HG02981 (cell line): ENCODE measurements around the gene CASP8AP2.
"Not testable (repeated sequence)": the region's sequence is repeated elsewhere in the genome, so short reads cannot be mapped to it uniquely, and the experiment has no call there.

Experiments
- ATAC-seq: cut with Tn5 transposase; IDR thresholded peaks from one replicate; pipeline ENCODE4 v1.9.1; 2021; ENCODE audit warnings: mild to moderate bottlenecking, moderate library complexity; ENCODE audit not compliant: unreplicated experiment

CASP8AP2 gene

GRCh38 chr6:89886378-89887120, 56.9 kb downstream of the CASP8AP2 start:
- no peak for ATAC-seq

- ATAC-seq = no peak
These were observed 57.9 kb downstream of the CASP8AP2 start for GRCh38 chr6:89887452-89888137.

DNA sequence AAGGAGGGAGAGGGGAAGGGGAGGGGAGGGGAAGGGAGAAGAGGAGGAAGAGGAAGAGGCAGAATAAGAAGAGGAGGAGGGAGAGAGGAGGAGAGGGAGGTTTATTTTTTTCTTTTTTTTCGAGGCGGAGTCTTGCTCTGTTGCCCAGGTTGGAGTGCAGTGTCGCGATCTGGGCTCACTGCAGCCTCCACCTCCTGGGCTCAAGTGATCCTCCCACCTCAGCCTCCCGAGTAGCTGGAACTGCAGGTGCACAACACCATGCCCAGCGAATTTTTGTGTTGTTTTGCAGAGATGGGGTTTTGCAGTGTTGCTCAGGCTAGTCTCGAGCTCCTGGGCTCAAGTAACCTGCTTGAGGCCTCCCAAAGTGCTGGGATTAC, 58.4 kb downstream of the CASP8AP2 start:
- no peak for ATAC-seq

DNA sequence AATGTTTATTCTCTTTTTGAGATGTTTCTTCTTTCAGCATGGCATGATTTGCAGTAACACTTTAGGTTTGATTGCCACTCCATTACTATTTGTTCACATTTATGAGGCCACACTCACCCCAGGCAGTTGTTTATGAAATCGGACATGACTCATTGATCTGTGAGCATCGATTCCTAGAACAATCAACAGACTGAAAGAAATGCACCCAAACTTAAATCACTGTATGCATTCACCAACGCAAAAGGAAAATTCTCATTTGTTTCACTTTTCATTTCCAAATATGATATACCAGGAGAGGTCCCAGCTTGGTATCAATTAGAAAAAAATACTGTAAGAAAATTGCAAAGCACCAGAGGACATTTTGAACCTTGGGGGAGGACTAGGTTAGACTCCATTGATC, 59.2 kb downstream of the CASP8AP2 start:
- ATAC-seq = no peak

- not testable (repeated sequence) for ATAC-seq
These were observed 61.3 kb downstream of the CASP8AP2 start for GRCh38 chr6:89890845-89891528.

- ATAC-seq = not testable (repeated sequence)
These were observed 62.9 kb downstream of the CASP8AP2 start for GRCh38 chr6:89892577-89892976.

GRCh38 chr6:89894169-89894568, 64.5 kb downstream of the CASP8AP2 start, which contains the start of gene GJA10:
GJA10 (plus strand) TSS chr6:89894469; CDS start chr6:89894469, 0 bp downstream.
- ATAC-seq = no peak

- ATAC-seq = no peak
These were observed 65.7 kb downstream of the CASP8AP2 start for GRCh38 chr6:89895276-89895874.

DNA sequence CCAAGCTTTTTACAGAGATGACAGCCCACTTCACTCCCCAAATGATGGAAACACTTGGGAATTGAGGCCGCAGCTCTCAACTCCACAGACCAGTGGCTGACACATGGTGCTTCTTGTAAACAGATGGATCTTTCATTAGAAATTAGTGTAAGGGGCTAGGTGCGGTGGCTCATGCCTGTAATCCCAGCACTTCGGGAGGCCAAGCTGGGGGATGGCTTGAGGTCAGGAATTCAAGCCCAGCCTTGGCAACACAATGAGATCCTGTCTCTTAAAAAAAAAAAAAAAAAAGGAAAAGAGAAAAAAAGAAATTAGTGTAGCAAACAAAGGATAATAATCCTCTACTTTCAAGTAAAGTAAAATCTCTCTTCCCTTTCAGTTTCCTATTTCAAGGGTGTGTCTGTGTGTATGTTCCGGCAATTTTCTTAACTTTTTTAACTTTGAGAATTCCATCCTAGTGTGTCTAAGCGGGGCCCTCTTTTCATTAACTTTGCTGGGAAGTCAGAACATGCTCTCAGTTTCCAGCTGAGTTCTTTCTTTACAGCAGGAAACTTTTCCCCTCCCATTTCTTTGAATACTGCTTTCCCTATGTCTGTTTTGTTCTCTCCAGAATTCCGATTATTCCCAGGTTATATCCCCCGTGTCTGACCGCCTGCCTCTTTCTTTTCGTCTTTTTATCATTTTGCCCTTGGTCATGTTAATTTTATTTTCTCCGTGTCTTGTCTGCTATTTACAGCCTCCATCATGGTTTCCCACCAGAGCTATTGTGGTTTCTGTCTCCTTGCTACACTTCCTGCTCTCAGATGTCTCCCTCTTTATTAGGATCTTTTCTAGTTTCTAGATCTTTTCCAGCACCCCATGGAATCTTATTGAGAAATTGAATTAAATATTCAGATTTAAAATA, 80.6 kb downstream of the CASP8AP2 start:
- ATAC-seq = not testable (repeated sequence)

- ATAC-seq = no peak
These were observed 81.2 kb downstream of the CASP8AP2 start for GRCh38 chr6:89910902-89911240.

DNA sequence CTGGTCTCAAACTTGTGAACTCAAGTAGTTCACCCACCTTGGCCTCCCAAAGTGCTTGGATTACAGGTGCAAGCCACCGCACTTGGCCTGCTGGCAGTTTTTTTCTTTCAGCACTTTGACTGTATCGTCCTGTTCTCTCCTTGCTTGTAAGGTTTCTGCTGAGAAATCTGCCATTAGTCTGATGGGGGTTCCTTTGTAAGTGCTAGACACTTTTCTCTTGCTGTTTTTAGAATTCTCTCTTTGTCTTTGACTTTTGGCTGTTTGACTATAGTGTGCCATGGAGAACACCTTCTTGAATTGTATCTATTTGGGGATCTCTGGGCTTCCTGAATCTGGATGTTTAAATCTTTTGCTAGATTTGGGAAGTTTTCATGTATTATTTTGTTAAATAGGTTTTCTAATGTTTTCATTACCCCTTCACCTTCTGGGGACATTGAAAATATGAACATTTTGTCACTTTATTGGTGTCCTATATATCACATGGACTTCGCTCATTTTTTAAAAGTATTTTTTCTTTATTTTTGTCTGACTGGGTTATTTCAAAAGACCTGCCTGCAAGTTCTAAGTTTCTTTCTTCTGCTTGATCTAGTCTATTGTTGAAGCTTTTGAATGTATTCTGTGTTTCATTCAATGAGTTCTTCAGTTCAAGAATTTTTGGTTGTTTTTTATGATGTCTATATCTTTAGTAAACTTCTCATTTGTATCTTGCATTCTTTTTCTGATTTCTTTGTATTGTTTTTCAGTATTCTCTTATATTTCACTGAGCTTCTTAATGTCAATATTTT, 86.6 kb downstream of the CASP8AP2 start:
- no peak for ATAC-seq

GRCh38 chr6:89917216-89917615, 87.5 kb downstream of the CASP8AP2 start:
- no peak for ATAC-seq

GRCh38 chr6:89917801-89918366, 88.2 kb downstream of the CASP8AP2 start:
- no peak for ATAC-seq
